Measurements from ENCODE around the gene WDFY4.

Gene WDFY4

DNA sequence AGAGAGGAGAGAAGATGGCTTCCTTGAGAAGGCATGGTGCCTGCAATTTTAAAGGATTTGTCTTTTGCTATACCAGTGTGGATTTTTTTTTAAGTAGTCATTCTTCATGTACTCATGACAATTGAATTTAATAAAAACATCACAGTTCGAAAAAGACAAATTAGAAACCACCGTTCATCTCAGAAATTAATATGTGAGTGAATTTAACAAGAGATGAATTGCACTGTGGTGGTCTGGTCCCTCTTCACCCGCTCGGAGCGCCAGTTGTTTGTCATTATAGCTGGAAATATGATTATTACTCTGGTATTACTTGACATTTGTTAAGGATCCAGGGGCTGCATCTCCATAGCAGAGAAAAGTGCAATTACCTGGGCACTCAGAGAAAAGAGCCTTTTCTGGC is 163.0 kb downstream of the WDFY4 start:
- WGBS, 2 donors (ENCODE audit: extremely low coverage in 2 of 2, insufficient read length in 2 of 2, insufficient replicate concordance in 1 of 2): no CpG with 5 or more reads among the region's 5 CpGs
- no peak overlapping the region for H2BK5ac ChIP-seq (ENCODE audit: low read length)
- H4K8ac ChIP-seq (ENCODE audit: low read depth, low read length): no peak overlapping the region
- no peak overlapping the region for H2AFZ ChIP-seq (ENCODE audit: low read length)
- no peak overlapping the region for H3K23ac ChIP-seq (ENCODE audit: low read depth, low read length, poor library complexity)
- H3K79me1 ChIP-seq (ENCODE audit: low read depth, low read length): no peaks in the 10 kb centered on the region
- no peaks in the 10 kb centered on the region for H3K36me3 ChIP-seq (replicated peaks in 1 of 2; ENCODE audit: control insufficient read depth in 2 of 2, insufficient read depth in 2 of 2, low read length in 2 of 2)
- DNase-seq (ENCODE audit: low spot score): no peak
- no peak overlapping the region for H3K18ac ChIP-seq (ENCODE audit: low read length)
- no peaks in the 10 kb centered on the region for H3K4me1 ChIP-seq (ENCODE audit: control insufficient read depth in 2 of 2, insufficient read depth in 1 of 2, low read depth in 1 of 2, low read length in 2 of 2)
- H3K14ac ChIP-seq (ENCODE audit: low read length): no peak overlapping the region
- no peak overlapping the region for H2BK120ac ChIP-seq (ENCODE audit: low read depth, low read length)
- no peak overlapping the region for H4K91ac ChIP-seq (ENCODE audit: low read depth, low read length, poor library complexity)
- H3K4ac ChIP-seq (ENCODE audit: low read length): no peak overlapping the region
- H3K4me3 ChIP-seq (ENCODE audit: low read length in 2 of 2): no peak overlapping the region
- no peak overlapping the region for H3K4me2 ChIP-seq (ENCODE audit: insufficient read depth, low read length, poor library complexity, severe bottlenecking)
- H2AK5ac ChIP-seq (ENCODE audit: low read depth, low read length): no peak overlapping the region
- H3K9ac ChIP-seq (ENCODE audit: low read depth, low read length, poor library complexity): no peak overlapping the region
- no peaks in the 10 kb centered on the region for H3K9me3 ChIP-seq (replicated peaks in 1 of 2; ENCODE audit: control insufficient read depth in 2 of 2, insufficient read depth in 1 of 2, low read depth in 1 of 2, low read length in 2 of 2)
- no peaks in the 10 kb centered on the region for H3K27me3 ChIP-seq (ENCODE audit: control insufficient read depth in 3 of 3, insufficient read depth in 3 of 3, low read depth in 1 of 3, low read length in 3 of 3)
- H2BK15ac ChIP-seq (ENCODE audit: low read length): no peak overlapping the region
- H3K27ac ChIP-seq (replicated peaks; ENCODE audit: low read length): no peak overlapping the region
- no peak overlapping the region for H2BK12ac ChIP-seq (ENCODE audit: low read length)

DNA sequence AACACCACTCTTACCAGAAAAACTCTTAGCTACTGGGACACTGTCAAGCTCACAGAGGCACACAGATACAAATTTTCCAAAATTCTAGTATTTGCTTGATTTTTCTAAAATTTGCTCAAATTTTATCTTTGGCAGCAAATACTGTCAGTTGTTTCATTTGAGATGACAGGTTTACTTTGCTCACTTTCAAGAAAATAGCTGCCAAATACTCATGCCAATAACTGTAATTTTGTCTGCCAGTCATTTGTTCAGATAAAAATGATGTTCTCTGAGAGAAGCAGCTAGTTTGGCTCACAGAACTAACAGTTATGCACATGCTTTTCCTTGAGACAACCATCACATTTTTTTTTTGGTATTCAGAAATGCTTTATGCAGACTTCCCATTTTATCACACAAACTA is 172.2 kb downstream of the WDFY4 start:
- H3K79me1 ChIP-seq (ENCODE audit: low read depth, low read length): no peaks in the 10 kb centered on the region
- H2BK15ac ChIP-seq (ENCODE audit: low read length): no peak overlapping the region
- H3K4me2 ChIP-seq (ENCODE audit: insufficient read depth, low read length, poor library complexity, severe bottlenecking): no peak overlapping the region
- no peak overlapping the region for H2BK12ac ChIP-seq (ENCODE audit: low read length)
- H3K27ac ChIP-seq (replicated peaks; ENCODE audit: low read length): no peak overlapping the region
- no peak overlapping the region for H2BK120ac ChIP-seq (ENCODE audit: low read depth, low read length)
- no peak overlapping the region for H2AFZ ChIP-seq (ENCODE audit: low read length)
- no peak overlapping the region for H3K4ac ChIP-seq (ENCODE audit: low read length)
- no peak overlapping the region for H2AK5ac ChIP-seq (ENCODE audit: low read depth, low read length)
- no peak overlapping the region for H3K14ac ChIP-seq (ENCODE audit: low read length)
- H4K8ac ChIP-seq (ENCODE audit: low read depth, low read length): no peak overlapping the region
- H3K36me3 ChIP-seq (replicated peaks in 1 of 2; ENCODE audit: control insufficient read depth in 2 of 2, insufficient read depth in 2 of 2, low read length in 2 of 2): no peaks in the 10 kb centered on the region
- H3K27me3 ChIP-seq (ENCODE audit: control insufficient read depth in 3 of 3, insufficient read depth in 3 of 3, low read depth in 1 of 3, low read length in 3 of 3): no peaks in the 10 kb centered on the region
- no peaks in the 10 kb centered on the region for H3K4me1 ChIP-seq (ENCODE audit: control insufficient read depth in 2 of 2, insufficient read depth in 1 of 2, low read depth in 1 of 2, low read length in 2 of 2)
- no peak overlapping the region for H3K9ac ChIP-seq (ENCODE audit: low read depth, low read length, poor library complexity)
- H3K9me3 ChIP-seq (replicated peaks in 1 of 2; ENCODE audit: control insufficient read depth in 2 of 2, insufficient read depth in 1 of 2, low read depth in 1 of 2, low read length in 2 of 2): no peaks in the 10 kb centered on the region
- H2BK5ac ChIP-seq (ENCODE audit: low read length): no peak overlapping the region
- H4K91ac ChIP-seq (ENCODE audit: low read depth, low read length, poor library complexity): no peak overlapping the region
- H3K23ac ChIP-seq (ENCODE audit: low read depth, low read length, poor library complexity): no peak overlapping the region
- no peak overlapping the region for H3K18ac ChIP-seq (ENCODE audit: low read length)
- no peak overlapping the region for H3K4me3 ChIP-seq (ENCODE audit: low read length in 2 of 2)
- DNase-seq (ENCODE audit: low spot score): no peak

DNA sequence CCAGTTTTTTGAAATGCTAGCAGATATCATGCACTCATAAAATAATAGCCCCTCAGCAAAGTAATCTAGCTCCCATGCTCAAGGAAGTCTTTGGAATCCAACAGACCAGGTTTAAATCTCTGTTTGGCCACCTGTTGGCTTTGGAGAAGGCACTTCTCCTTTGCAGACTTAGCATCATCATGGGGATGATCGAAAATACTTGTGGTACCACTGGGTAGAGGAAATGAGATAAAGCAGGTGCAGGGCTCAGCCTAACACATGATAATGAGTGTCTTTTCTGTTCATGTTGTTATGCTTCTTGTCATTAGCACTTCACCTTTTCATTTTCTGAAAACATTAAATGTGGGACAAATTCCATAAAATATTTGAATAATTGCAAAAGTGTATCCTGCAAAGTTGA is 187.6 kb downstream of the WDFY4 start:
- Histone ChIP-seq H3K27ac (replicated peaks; ENCODE audit: low read length) (no peak overlapping the region), H3K23ac (ENCODE audit: low read depth, low read length, poor library complexity) (no peak overlapping the region), H3K9me3 (replicated peaks in 1 of 2; ENCODE audit: control insufficient read depth in 2 of 2, insufficient read depth in 1 of 2, low read depth in 1 of 2, low read length in 2 of 2) (no peaks in the 10 kb centered on the region), H4K8ac (ENCODE audit: low read depth, low read length) (no peak overlapping the region), H3K36me3 (replicated peaks in 1 of 2; ENCODE audit: control insufficient read depth in 2 of 2, insufficient read depth in 2 of 2, low read length in 2 of 2) (no peaks in the 10 kb centered on the region), H3K9ac (ENCODE audit: low read depth, low read length, poor library complexity) (no peak overlapping the region), H2BK5ac (ENCODE audit: low read length) (no peak overlapping the region), H3K4me1 (ENCODE audit: control insufficient read depth in 2 of 2, insufficient read depth in 1 of 2, low read depth in 1 of 2, low read length in 2 of 2) (no peaks in the 10 kb centered on the region), H2AK5ac (ENCODE audit: low read depth, low read length) (no peak overlapping the region), H3K4me3 (ENCODE audit: low read length in 2 of 2) (no peak overlapping the region), H3K4ac (ENCODE audit: low read length) (no peak overlapping the region), H2BK120ac (ENCODE audit: low read depth, low read length) (no peak overlapping the region), H4K91ac (ENCODE audit: low read depth, low read length, poor library complexity) (no peak overlapping the region), H3K14ac (ENCODE audit: low read length) (no peak overlapping the region), H3K18ac (ENCODE audit: low read length) (no peak overlapping the region), H3K4me2 (ENCODE audit: insufficient read depth, low read length, poor library complexity, severe bottlenecking) (no peak overlapping the region), H2BK12ac (ENCODE audit: low read length) (no peak overlapping the region), H3K79me1 (ENCODE audit: low read depth, low read length) (no peaks in the 10 kb centered on the region), H2AFZ (ENCODE audit: low read length) (no peak overlapping the region), H3K27me3 (ENCODE audit: control insufficient read depth in 3 of 3, insufficient read depth in 3 of 3, low read depth in 1 of 3, low read length in 3 of 3) (no peaks in the 10 kb centered on the region), H2BK15ac (ENCODE audit: low read length) (no peak overlapping the region)
- whole genome bisulfite sequencing, 2 donors (ENCODE audit: extremely low coverage in 2 of 2, insufficient read length in 2 of 2, insufficient replicate concordance in 1 of 2): no CpG with 5 or more reads among the region's 1 CpG
- no peak for DNase-seq (ENCODE audit: low spot score)

DNA sequence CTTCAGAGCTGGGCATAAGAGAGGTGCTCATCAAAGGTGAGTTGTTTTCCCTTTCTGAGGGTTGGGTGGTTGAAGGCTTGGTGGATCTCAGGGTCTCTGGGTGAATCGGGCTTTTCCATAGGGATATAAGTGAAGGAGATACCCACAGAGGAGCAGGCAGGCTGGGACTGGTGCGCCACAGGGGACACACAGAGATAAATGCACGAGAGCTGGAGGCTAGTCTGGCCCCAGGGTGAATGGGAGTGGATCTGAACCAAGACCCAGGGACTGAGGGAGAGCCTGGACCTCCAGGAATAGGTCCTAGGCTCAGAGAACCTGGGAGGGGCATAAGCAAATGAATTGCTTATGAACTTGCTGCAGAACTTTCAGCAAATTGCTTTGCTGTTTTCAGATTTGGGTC is 193.4 kb downstream of the WDFY4 start:
- H3K27me3 ChIP-seq (ENCODE audit: control insufficient read depth in 3 of 3, insufficient read depth in 3 of 3, low read depth in 1 of 3, low read length in 3 of 3): no peaks in the 10 kb centered on the region
- no peak overlapping the region for H3K4ac ChIP-seq (ENCODE audit: low read length)
- H3K18ac ChIP-seq (ENCODE audit: low read length): no peak overlapping the region
- H3K4me2 ChIP-seq (ENCODE audit: insufficient read depth, low read length, poor library complexity, severe bottlenecking): no peak overlapping the region
- H2BK15ac ChIP-seq (ENCODE audit: low read length): no peak overlapping the region
- no peak overlapping the region for H2BK120ac ChIP-seq (ENCODE audit: low read depth, low read length)
- no peak overlapping the region for H2AK5ac ChIP-seq (ENCODE audit: low read depth, low read length)
- H3K79me1 ChIP-seq (ENCODE audit: low read depth, low read length): no peaks in the 10 kb centered on the region
- H2BK5ac ChIP-seq (ENCODE audit: low read length): no peak overlapping the region
- H3K9me3 ChIP-seq (replicated peaks in 1 of 2; ENCODE audit: control insufficient read depth in 2 of 2, insufficient read depth in 1 of 2, low read depth in 1 of 2, low read length in 2 of 2): no peaks in the 10 kb centered on the region
- H4K8ac ChIP-seq (ENCODE audit: low read depth, low read length): no peak overlapping the region
- H3K9ac ChIP-seq (ENCODE audit: low read depth, low read length, poor library complexity): no peak overlapping the region
- no peak overlapping the region for H3K14ac ChIP-seq (ENCODE audit: low read length)
- H3K27ac ChIP-seq (replicated peaks; ENCODE audit: low read length): no peak overlapping the region
- WGBS, 2 donors (ENCODE audit: extremely low coverage in 2 of 2, insufficient read length in 2 of 2, insufficient replicate concordance in 1 of 2): no CpG with 5 or more reads among the region's 3 CpGs
- no peak overlapping the region for H3K23ac ChIP-seq (ENCODE audit: low read depth, low read length, poor library complexity)
- no peaks in the 10 kb centered on the region for H3K4me1 ChIP-seq (ENCODE audit: control insufficient read depth in 2 of 2, insufficient read depth in 1 of 2, low read depth in 1 of 2, low read length in 2 of 2)
- H4K91ac ChIP-seq (ENCODE audit: low read depth, low read length, poor library complexity): no peak overlapping the region
- H3K36me3 ChIP-seq (replicated peaks in 1 of 2; ENCODE audit: control insufficient read depth in 2 of 2, insufficient read depth in 2 of 2, low read length in 2 of 2): no peaks in the 10 kb centered on the region
- H2AFZ ChIP-seq (ENCODE audit: low read length): no peak overlapping the region
- DNase-seq (ENCODE audit: low spot score): no peak
- no peak overlapping the region for H3K4me3 ChIP-seq (ENCODE audit: low read length in 2 of 2)
- H2BK12ac ChIP-seq (ENCODE audit: low read length): no peak overlapping the region
